Right lobe of liver (tissue), 6 donors: ENCODE measurements around the gene CLSTN2. TPM values are rescaled to one million over a fixed set of nuclear protein-coding genes. Genes with fewer than 3 reads are reported as not detected.

Experiments used
- ATAC-seq, 4 donors: fragments of 200-7000 bp; cut with Tn5 transposase; one replicate each; pipeline ENCODE4 v1.9.1; 2020; ENCODE audit warnings: mild to moderate bottlenecking in 4 of 4, moderate library complexity in 4 of 4
- DNase-seq, 3 donors: peaks; one replicate each; pipeline ENCODE4 v3.0.0-alpha.2; 2020
- H3K27ac ChIP-seq, 3 donors: fragments of 200-600 bp; one replicate each; pipeline ENCODE4 v1.8.0; 2022
- H3K27me3 ChIP-seq, 2 donors: fragments of 200-600 bp; one replicate each; pipeline ENCODE4 v1.8.0; 2022
- H3K36me3 ChIP-seq, 4 donors: fragments of 200-600 bp; sonication (generic) in 1 of 4; one replicate each; pipeline versions ENCODE4 v1.5.1 to v1.8.0; 2017 to 2022; ENCODE audit warnings: control low read depth in 1 of 4
- H3K4me1 ChIP-seq, 4 donors: fragments of 200-600 bp; sonication (generic) in 1 of 4; one replicate each; pipeline versions ENCODE4 v1.5.1 to v1.8.0; 2017 to 2022; ENCODE audit warnings: control low read depth in 1 of 4
- H3K4me3 ChIP-seq, 3 donors: fragments of 200-600 bp; one replicate each; pipeline ENCODE4 v1.8.0; 2022
- H3K9me3 ChIP-seq, 4 donors: fragments of 200-600 bp; sonication (generic) in 1 of 4; one replicate each; pipeline versions ENCODE4 v1.5.1 to v1.8.0; 2017 to 2022; ENCODE audit warnings: control low read depth in 1 of 4
- CTCF ChIP-seq, 4 donors: fragments of 200-600 bp in 3 of 4; fragments of 450-650 bp in 1 of 4; IDR thresholded peaks; one replicate each; pipeline versions ENCODE4 v1.5.1 to v1.8.0; 2016 to 2022; ENCODE audit warnings: antibody characterized with exemption in 4 of 4, mild to moderate bottlenecking in 2 of 4
- POLR2A ChIP-seq: fragments of 450-650 bp; IDR thresholded peaks from one replicate; pipeline ENCODE4 v1.6.1; 2017; ENCODE audit warnings: antibody characterized with exemption, mild to moderate bottlenecking
- WGBS: methylation state at CpG from one replicate; pipeline ENCODE4 v1.1.6; 2018; ENCODE audit warnings: low coverage, low lambda C conversion rate; ENCODE audit not compliant: insufficient coverage; ENCODE audit errors: missing lambda C conversion rate; 5-methylcytosine and 5-hydroxymethylcytosine counted together
- intact Hi-C, 2 donors: fragments of 100-400 bp; cut with DNase I; formaldehyde crosslinking; loops; one replicate each; pipeline versions ENCODE4 v1.11.2 to v1.14.1; 2022
- total RNA-seq, 6 experiments: library from RNA; depleted of rRNA in 2 of 6; stranded (reverse); fragments of >200 nt in 2 of 6; fragmentation: NEBNext Ultra II Directional in 3 of 6; extraction: Animal tissue kit (Norgen Biotek cat#: 25700) in 3 of 6; gene quantifications; one replicate each; pipeline versions ENCODE4 v1.1.0 to v1.2.4, GENCODE V29; 2016 to 2023
- donor health status: DM: no; HTN: yes; CAD: no.
- donor health status: DM: no; HTN: no; CAD: no.
- donor health status: DM: no; HTN: no; CAD: no.
- donor health status: DM: no; HTN: yes; CAD: no.
- donor health status: DM: no; HTN: yes; CAD: no.

The CLSTN2 gene
- total RNA-seq, 6 experiments from 2014 or later = 1.0 to 3.3 (median 2.0) TPM

- no peaks in the 10 kb centered on the region for H3K27me3 ChIP-seq
- no peak overlapping the region for H3K27ac ChIP-seq
- H3K36me3 ChIP-seq = no peaks in the 10 kb centered on the region
- ATAC-seq (no peak), DNase-seq (no peak)
- WGBS = 56% methylated on average over 3 of the region's 5 CpGs
- intact Hi-C loops = no loop called here
- no peak overlapping the region for H3K4me3 ChIP-seq
- TF ChIP-seq POLR2A (no peak), CTCF (IDR thresholded peaks at IDR 0.05) (no peak)
- H3K4me1 ChIP-seq = no peaks in the 10 kb centered on the region
- H3K9me3 ChIP-seq = no peaks in the 10 kb centered on the region
Measured at GRCh38 chr3:140334132-140334929, 399.3 kb downstream of the CLSTN2 start.

- no peaks in the 10 kb centered on the region for H3K4me1 ChIP-seq
- DNase-seq (no peak), ATAC-seq (no peak)
- H3K27ac ChIP-seq = no peak overlapping the region
- 40% methylated on average over 3 of the region's 3 CpGs for WGBS
- no peak overlapping the region for H3K4me3 ChIP-seq
- H3K27me3 ChIP-seq = no peaks in the 10 kb centered on the region
- H3K36me3 ChIP-seq = no peaks in the 10 kb centered on the region
- TF ChIP-seq POLR2A (no peak), CTCF (IDR thresholded peaks at IDR 0.05) (no peak)
- intact Hi-C loops = no loop called here
- no peaks in the 10 kb centered on the region for H3K9me3 ChIP-seq
Measured at GRCh38 chr3:140336465-140336864, 401.5 kb downstream of the CLSTN2 start.

GRCh38 chr3:140338916-140339315 is 403.9 kb downstream of the CLSTN2 start:
- Histone ChIP-seq H3K36me3 (no peaks in the 10 kb centered on the region), H3K27ac (no peak overlapping the region), H3K9me3 (no peaks in the 10 kb centered on the region), H3K4me3 (no peak overlapping the region), H3K27me3 (no peaks in the 10 kb centered on the region), H3K4me1 (no peaks in the 10 kb centered on the region)
- intact Hi-C loops = no loop called here
- no peak for ATAC-seq
- 51% methylated on average over 3 of the region's 6 CpGs for WGBS
- TF ChIP-seq POLR2A (no peak), CTCF (IDR thresholded peaks at IDR 0.05) (no peak)
- no peak for DNase-seq

GRCh38 chr3:140341203-140341602 is 406.2 kb downstream of the CLSTN2 start:
- DNase-seq (no peak), ATAC-seq (no peak)
- H3K36me3 ChIP-seq = no peaks in the 10 kb centered on the region
- H3K9me3 ChIP-seq = no peaks in the 10 kb centered on the region
- no peak overlapping the region for H3K27ac ChIP-seq
- intact Hi-C loops = no loop called here
- no peaks in the 10 kb centered on the region for H3K27me3 ChIP-seq
- TF ChIP-seq CTCF (IDR thresholded peaks at IDR 0.05) (no peak), POLR2A (no peak)
- H3K4me3 ChIP-seq = no peak overlapping the region
- WGBS = 49% methylated on average over 5 of the region's 5 CpGs
- no peaks in the 10 kb centered on the region for H3K4me1 ChIP-seq
